GM12864 (cell line): ENCODE data around the gene GALNT14.

ENCODE experiments used
- DNase-seq: peaks from one replicate; pipeline ENCODE4 v3.0.0-alpha.2; 2011; ENCODE audit warnings: low read depth
- H3K4me3 ChIP-seq: 2 replicates; pipeline ENCODE4 v1.5.1; 2011; ENCODE audit warnings: mild to moderate bottlenecking, low read depth, low read length, control low read depth
- TF ChIP-seq, protein P1 (sequence below): IDR thresholded peaks from 2 replicates; pipeline ENCODE4 v1.5.1; 2011; ENCODE audit warnings: low read depth, mild to moderate bottlenecking, moderate library complexity, low read length, control low read depth, inconsistent platforms; ENCODE audit errors: missing control alignments

GALNT14 gene

DNA sequence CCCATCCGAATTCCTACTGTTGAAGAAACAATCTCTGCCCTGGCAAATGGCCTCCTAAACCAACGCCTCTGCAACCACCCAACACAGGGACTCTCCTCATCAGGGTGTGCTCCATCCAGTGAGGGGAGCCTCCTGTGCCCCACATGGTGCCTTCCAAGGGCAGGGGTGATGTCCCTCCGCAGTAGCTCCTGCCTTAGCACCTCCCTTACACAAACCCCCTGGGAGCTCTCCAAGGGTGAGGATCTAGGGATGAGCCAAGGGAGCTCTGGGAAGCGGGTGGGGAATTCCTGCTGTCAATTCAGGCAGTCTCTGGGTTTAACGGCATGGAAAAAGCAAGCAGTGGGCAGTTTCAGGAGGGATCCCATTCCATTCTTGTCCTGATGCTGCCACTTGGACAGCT is 3.8 kb downstream of the GALNT14 start:
- H3K4me3 ChIP-seq: no peak overlapping the region
- TF ChIP-seq, protein P1, sequence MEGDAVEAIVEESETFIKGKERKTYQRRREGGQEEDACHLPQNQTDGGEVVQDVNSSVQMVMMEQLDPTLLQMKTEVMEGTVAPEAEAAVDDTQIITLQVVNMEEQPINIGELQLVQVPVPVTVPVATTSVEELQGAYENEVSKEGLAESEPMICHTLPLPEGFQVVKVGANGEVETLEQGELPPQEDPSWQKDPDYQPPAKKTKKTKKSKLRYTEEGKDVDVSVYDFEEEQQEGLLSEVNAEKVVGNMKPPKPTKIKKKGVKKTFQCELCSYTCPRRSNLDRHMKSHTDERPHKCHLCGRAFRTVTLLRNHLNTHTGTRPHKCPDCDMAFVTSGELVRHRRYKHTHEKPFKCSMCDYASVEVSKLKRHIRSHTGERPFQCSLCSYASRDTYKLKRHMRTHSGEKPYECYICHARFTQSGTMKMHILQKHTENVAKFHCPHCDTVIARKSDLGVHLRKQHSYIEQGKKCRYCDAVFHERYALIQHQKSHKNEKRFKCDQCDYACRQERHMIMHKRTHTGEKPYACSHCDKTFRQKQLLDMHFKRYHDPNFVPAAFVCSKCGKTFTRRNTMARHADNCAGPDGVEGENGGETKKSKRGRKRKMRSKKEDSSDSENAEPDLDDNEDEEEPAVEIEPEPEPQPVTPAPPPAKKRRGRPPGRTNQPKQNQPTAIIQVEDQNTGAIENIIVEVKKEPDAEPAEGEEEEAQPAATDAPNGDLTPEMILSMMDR: no peak
- DNase-seq: no peak

DNA sequence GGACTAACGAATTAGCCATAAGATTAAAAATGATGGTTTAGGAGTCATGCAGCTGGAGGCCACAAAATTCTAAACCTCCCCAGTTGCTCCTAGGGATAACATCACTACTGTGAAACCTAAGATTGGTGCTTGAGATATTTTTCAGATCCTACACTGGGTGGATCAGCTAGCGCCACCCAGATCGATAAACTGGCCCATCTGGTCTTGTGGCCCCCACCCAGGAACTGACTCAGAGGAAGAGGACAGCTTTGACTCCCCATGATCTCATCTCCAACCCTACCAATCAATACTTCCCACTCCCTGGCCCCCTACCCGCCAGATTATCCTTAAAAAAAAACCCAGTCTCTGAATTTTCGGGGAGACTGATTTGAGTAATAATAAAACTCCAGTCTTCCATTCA is 5.5 kb downstream of the GALNT14 start:
- no peak overlapping the region for H3K4me3 ChIP-seq

DNA sequence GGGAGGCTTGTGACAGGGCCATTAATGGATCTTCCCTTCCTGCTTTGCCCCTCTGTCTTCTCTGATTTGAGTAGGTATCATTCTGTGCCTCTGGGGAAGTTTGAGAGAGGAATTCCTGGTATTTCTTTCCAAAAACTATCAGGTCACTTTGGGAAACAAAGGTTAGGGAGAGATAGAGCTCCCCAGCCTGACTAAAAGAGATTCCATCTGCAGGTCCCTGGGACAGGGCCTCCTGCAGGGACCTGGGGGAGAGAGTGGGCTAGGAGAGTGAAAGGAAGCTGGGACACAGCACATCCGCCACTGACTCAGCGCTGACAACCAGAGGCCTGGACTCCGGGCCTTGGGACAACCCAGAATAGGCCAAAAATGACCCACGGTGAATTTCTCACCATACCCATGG is 6.4 kb downstream of the GALNT14 start:
- no peak overlapping the region for H3K4me3 ChIP-seq
- TF ChIP-seq, protein P1: no peak
- no peak for DNase-seq

More for the DNA sequence above, 5.5 kb downstream of the GALNT14 start:
- TF ChIP-seq, protein P1: no peak
- no peak for DNase-seq

DNA sequence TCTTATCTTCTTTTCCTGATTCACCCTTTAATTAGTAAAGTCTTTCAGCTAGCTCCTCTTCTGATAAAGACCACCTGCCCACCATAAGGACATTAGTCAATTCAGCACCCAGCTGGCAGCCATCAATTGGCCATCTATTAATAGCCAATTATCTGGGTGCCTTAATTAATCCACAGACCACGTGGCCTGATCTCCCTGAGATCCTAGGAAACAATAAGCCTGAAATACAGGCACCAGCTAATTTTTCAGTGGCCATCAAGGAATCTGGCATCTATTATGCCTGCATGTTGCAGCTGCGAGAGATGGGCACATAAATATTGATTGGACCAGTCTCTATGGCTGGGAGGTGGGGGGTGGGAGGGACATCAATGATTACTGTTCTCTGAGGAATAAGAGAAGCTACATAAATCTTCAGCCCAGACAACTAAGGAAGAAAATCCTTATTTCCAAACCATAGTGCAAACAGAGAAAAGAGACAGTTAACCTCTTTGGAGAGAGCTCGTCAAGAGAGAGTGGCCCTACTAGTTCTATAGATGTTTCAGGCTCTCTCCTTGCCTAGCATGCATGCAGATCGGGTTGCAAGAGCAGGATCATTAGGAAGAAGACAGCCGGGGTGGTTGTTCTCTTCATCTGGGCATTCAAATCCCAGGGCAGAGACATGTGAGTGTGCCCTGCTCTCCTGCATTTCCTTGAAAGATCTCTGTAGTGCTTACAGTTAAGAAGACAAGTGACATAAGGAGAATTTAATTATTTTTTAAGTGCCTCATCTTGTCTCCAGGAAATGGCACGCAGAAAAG is 8.7 kb downstream of the GALNT14 start:
- H3K4me3 ChIP-seq: no peak overlapping the region
- no peak for DNase-seq
- TF ChIP-seq, protein P1: no peak

DNA sequence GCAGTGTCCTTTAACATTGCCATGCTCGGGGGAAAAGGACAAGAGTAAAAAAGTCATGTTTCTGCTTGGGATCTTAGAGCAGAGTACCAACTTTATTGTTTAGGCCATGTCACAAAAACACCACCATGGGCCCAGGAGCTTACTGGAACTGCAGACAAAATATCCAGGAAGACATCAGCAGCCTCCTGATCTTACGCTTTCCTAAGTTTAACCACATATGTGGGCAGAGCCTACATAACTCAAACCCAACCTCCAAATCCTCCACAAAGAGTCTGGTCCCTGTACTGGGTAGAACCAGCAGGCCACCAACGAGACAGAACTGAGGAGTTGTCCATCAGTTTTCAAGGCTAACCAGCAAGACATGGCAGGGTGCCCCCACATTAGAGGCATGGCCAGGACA is 10.3 kb downstream of the GALNT14 start:
- H3K4me3 ChIP-seq: no peak overlapping the region

DNA sequence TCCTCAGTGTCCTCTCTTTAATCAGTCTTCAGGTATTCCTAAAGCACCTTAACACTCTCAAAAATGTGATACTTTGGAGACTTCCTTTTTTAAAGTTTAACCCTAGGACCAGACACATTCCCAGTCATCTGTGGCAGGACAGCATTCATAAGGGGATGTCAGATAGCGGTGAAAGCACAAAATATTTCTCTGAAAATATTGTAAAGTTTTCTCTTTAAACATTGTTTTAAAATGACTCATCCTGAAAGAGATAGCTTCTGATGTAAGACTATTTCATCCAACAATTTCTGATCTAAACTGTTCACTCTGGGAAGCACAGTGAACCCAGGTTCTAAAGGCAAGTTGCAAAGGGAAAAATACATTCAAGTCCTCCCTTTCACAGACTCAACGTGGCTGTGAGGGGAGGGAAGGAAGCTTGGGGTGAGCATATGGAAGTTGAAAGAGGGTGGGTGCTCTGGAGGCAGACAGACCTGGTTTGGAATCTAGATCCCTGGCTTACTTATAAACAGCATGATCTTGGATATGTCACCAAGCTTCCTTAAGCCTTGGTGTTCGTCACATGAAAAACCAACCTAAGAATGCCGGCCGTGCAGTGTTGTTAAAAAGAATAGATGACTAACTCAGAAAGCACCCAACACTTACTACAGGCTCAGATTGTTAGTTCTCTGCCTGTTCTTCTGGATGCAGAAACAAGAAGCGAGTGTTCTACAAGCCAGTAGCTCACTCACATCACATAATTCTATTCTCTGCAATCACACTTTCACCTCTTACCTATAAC is 12.1 kb downstream of the GALNT14 start:
- TF ChIP-seq, protein P1: no peak
- no peak for DNase-seq
- H3K4me3 ChIP-seq: no peak overlapping the region

More for the DNA sequence above, 10.3 kb downstream of the GALNT14 start:
- TF ChIP-seq, protein P1: no peak
- DNase-seq: no peak
